Fibroblast of the aortic adventitia (primary cell): ENCODE results near the gene UBFD1. TPM values are rescaled to one million over a fixed set of nuclear protein-coding genes. Genes with fewer than 3 reads are reported as not detected.

Source experiments
- DNase-seq: peaks from one replicate; pipeline ENCODE4 v3.0.0-alpha.2; 2010; ENCODE audit warnings: low read depth
- H3K4me3 ChIP-seq: 2 replicates; pipeline ENCODE4 v1.5.1; 2011; ENCODE audit warnings: low read depth, mild to moderate bottlenecking, control low read depth, low read length, moderate library complexity
- CTCF ChIP-seq: IDR thresholded peaks from 2 replicates; pipeline ENCODE4 v1.5.1; 2011; ENCODE audit warnings: mild to moderate bottlenecking, low read length, control low read depth, inconsistent platforms; ENCODE audit not compliant: insufficient read depth
- total RNA-seq: library from RNA; depleted of rRNA; stranded (reverse); fragments of >200 nt; gene quantifications from 2 replicates; pipeline ENCODE4 v1.2.3, GENCODE V29; 2012; ENCODE audit warnings: low replicate concordance

Gene UBFD1
- total RNA-seq, 1 donor: 89.1 TPM

DNA sequence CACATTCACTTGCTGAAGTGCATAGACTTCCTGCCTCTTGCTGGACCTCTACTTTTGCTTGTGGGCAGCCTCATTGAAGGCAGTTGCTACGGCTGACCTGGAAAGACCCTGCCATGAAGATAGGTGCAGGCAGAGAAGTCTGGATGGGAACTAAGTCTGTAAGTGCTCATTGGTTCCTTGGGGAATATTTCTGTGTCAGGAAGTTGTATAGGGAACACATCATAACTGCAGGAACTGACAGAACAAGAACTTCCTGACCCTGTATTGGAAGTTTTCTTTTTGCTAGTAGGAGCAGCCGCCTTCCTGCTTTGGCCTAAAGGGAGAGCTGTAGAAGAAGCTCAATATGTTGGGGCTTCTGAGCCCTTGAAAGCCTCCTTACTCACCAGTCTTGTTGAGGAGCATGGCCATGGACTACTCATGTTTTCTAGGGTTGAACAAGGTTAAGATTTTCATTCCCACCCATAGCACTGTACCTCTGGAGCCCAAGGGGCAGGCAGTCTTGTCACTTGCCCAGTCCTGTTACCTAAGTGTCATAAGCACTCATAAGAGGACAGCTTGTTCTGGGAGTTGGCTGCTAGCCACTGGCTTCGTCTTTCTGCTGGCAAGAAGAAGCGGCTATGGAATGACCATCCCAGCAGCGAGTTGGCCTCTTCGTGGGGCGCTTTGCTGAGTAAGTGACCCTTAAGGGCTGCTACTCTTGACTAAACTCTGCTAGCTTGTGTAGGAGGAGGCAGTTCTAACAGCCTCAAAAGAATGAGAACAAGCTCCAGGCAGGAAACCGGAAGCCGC lies 7.2 kb downstream of the UBFD1 start:
- no peak overlapping the region for H3K4me3 ChIP-seq
- TF ChIP-seq CTCF: no peak
- no peak for DNase-seq

DNA sequence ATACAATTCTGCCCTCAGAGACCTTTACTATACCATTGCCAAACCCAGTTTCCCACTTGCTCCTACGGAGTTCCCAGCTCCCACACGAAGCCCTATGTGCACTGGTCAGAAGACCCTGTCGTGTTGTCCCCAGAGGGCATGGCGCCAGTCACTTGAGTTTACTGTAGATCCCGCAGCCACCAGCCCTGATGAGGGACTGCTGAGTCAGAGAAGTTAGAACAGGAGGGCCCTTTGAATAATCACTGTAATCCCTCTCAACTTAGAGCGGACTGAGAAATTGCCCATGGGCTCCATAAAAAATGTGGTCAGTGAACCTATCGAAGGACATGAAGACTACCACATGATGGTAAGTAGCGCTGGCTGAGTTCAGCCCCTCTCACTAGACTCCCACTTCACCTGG lies 9.2 kb downstream of the UBFD1 start:
- no peak for DNase-seq
- H3K4me3 ChIP-seq: no peak overlapping the region
- TF ChIP-seq CTCF: no peak

DNA sequence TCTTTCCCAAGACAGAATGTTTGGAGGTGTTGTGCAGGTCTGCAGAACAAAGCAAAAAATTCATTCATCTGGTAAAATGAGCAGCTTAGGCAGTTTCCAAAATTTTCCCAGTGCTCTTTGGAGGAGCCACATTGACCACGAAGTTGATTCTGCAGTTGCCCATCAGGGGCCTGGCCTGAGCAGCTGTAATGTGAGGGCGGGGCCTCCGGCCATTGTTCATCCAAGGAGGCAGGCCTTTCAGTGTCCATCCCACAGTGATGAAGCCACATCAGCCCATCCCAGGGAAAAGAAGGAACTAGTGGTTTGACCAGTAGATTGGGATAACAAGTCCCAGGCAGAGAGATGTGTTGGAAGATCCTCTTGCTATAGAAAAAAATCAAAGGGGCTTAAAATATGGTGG lies 10.1 kb downstream of the UBFD1 start:
- DNase-seq: no peak
- no peak overlapping the region for H3K4me3 ChIP-seq
- no peak for TF ChIP-seq CTCF

DNA sequence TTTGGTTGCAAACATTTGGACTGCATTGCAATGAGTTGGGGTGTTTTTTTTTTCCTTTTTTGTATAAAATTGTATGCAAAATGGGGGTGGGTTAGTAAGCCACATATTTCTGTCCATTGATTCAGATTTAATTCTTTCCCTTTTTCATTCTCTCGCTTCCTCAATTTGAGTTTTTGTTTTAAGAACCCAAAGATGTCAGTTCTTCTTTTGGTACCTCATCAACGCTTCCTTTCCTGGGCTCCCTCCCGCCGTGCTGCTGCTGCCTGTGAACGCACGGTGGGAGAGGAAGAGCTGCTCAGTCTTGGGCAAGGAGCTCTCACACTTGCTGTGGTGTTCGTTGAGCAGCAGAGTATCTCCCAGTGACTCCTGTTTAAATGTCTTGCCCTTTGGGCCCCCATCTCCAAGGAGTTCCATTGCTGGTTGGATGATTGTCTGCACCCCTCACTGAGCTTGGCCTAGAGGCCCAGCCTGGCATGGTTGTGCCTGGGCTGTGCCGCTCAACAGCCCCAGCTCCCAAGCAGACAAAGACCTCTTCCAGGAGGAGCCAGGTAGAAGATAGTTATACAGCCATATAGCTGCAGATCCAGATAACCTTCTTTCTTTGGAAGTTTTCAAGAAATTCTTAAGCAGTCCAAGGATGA lies 13.6 kb downstream of the UBFD1 start:
- no peak overlapping the region for H3K4me3 ChIP-seq
- TF ChIP-seq CTCF: no peak
- DNase-seq: no peak

DNA sequence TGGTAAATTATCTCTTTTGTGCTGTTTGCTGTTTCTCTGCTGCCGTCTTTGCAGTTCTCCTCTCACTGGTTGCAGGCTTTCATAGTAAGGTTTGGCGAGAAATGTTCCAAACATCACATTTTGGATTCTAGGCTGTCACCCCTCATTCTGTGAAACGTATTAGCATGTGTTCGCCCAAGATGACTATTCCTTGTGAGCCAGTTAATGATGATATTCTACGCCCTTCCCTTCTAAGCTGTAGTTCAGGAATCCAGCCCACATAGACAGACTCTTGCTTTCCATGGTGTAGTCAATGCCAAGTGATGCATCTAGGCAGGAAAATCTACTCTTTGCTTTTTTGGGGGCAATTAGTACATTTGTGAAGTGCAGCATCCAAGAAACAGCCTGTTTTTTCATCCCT lies 14.4 kb downstream of the UBFD1 start:
- H3K4me3 ChIP-seq: no peak overlapping the region
- no peak for DNase-seq
- TF ChIP-seq CTCF: no peak

GRCh38 chr16:23572394-23572793 lies 14.9 kb downstream of the UBFD1 start:
- DNase-seq: no peak
- no peak overlapping the region for H3K4me3 ChIP-seq
- no peak for TF ChIP-seq CTCF
